Activated CD4-positive, alpha-beta T cell treated with anti-CD3 and anti-CD28 coated beads, Interleukin-2, amount 50 U/mL, for 16 hours (primary cell): Measurements from ENCODE around the gene ARHGEF38.
"Not testable (repeated sequence)": the region's sequence is repeated elsewhere in the genome, so short reads cannot be mapped to it uniquely, and the experiment has no call there.

Experiments
- DNase-seq: peaks from one replicate; pipeline ENCODE4 v3.0.0-alpha.2; 2020

ARHGEF38 gene

GRCh38 chr4:105719204-105719603 lies 166.8 kb downstream of the ARHGEF38 start:
- no peak for DNase-seq

- no peak for DNase-seq
Measured at GRCh38 chr4:105725623-105726022, 173.2 kb downstream of the ARHGEF38 start.

- DNase-seq, result not testable (repeated sequence)
Measured at GRCh38 chr4:105729895-105730294, 177.5 kb downstream of the ARHGEF38 start.
